Effector memory CD4-positive, alpha-beta T cell (primary cell): ENCODE measurements around the gene ATP1B2.

Experiments
- DNase-seq, 3 donors: peaks; one replicate each; pipeline ENCODE4 v3.0.0-alpha.2; 2020
- H3K27ac ChIP-seq: 2 replicates; pipeline ENCODE4 v1.7.0; 2013; ENCODE audit warnings: mild to moderate bottlenecking, low read length, moderate library complexity; ENCODE audit not compliant: insufficient read depth, poor library complexity, severe bottlenecking
- H3K27me3 ChIP-seq: replicated peaks from 2 replicates; pipeline ENCODE4 v1.7.0; 2013; ENCODE audit warnings: mild to moderate bottlenecking, low read length; ENCODE audit not compliant: insufficient read depth, control insufficient read depth, poor library complexity, severe bottlenecking
- H3K36me3 ChIP-seq: 2 replicates; pipeline ENCODE4 v1.7.0; 2013; ENCODE audit warnings: mild to moderate bottlenecking, low read length, moderate library complexity; ENCODE audit not compliant: control insufficient read depth, insufficient read depth
- H3K4me1 ChIP-seq: 2 replicates; pipeline ENCODE4 v1.7.0; 2013; ENCODE audit warnings: low read length, mild to moderate bottlenecking; ENCODE audit not compliant: control insufficient read depth, insufficient read depth, poor library complexity, severe bottlenecking
- H3K4me3 ChIP-seq: 2 replicates; pipeline ENCODE4 v1.7.0; 2013; ENCODE audit warnings: low read length, low read depth, mild to moderate bottlenecking; ENCODE audit not compliant: insufficient read depth, poor library complexity, severe bottlenecking
- H3K9me3 ChIP-seq: 2 replicates; pipeline ENCODE4 v1.7.0; 2013; ENCODE audit warnings: mild to moderate bottlenecking, low read length, moderate library complexity; ENCODE audit not compliant: control insufficient read depth
- total RNA-seq, 3 donors: gene quantifications; one replicate each; lab custom pipeline; 2026; lab: John Stamatoyannopoulos, UW

Gene ATP1B2
- 0 to 0.87 (median 0.58) reads per million in 3 donors for total RNA-seq

GRCh38 chr17:7650509-7651096 lies at the start of gene ATP1B2:
ATP1B2 (plus strand) TSS chr17:7650926; CDS start chr17:7651519, 593 bp downstream.
- Histone ChIP-seq H3K27me3 (peaks cover 28% of the 10 kb centered on the region), H3K4me1 (peaks cover 19% of the 10 kb centered on the region), H3K36me3 (no peaks in the 10 kb centered on the region), H3K27ac (no peak within 1 kb of the TSS), H3K9me3 (no peaks in the 10 kb centered on the region), H3K4me3 (peak within 1 kb of the TSS; percentile 64)
- peak; percentile 67 to 77 (median 70) for DNase-seq

GRCh38 chr17:7606280-7606679 lies 44.4 kb upstream of the ATP1B2 start:
- H3K27me3 ChIP-seq = no peaks in the 10 kb centered on the region
- no peak for DNase-seq
- H3K4me1 ChIP-seq = no peaks in the 10 kb centered on the region
- H3K27ac ChIP-seq = no peak overlapping the region
- no peak overlapping the region for H3K4me3 ChIP-seq
- H3K9me3 ChIP-seq = no peaks in the 10 kb centered on the region
- peaks cover 43% of the 10 kb centered on the region for H3K36me3 ChIP-seq

GRCh38 chr17:7610641-7611040 lies 40.1 kb upstream of the ATP1B2 start:
- H3K9me3 ChIP-seq = no peaks in the 10 kb centered on the region
- DNase-seq = no peak
- H3K4me3 ChIP-seq = no peak overlapping the region
- H3K27me3 ChIP-seq = no peaks in the 10 kb centered on the region
- H3K36me3 ChIP-seq = peaks cover 15% of the 10 kb centered on the region
- peaks cover 17% of the 10 kb centered on the region for H3K4me1 ChIP-seq
- no peak overlapping the region for H3K27ac ChIP-seq

- H3K4me3 ChIP-seq = no peak overlapping the region
- H3K27me3 ChIP-seq = no peaks in the 10 kb centered on the region
- no peaks in the 10 kb centered on the region for H3K9me3 ChIP-seq
- DNase-seq = no peak
- peaks cover 9% of the 10 kb centered on the region for H3K36me3 ChIP-seq
- H3K27ac ChIP-seq = no peak overlapping the region
- H3K4me1 ChIP-seq = peaks cover 17% of the 10 kb centered on the region
Measured at GRCh38 chr17:7611635-7612293, 39.0 kb upstream of the ATP1B2 start.

- no peak for DNase-seq
- no peaks in the 10 kb centered on the region for H3K9me3 ChIP-seq
- no peak overlapping the region for H3K4me3 ChIP-seq
- H3K27ac ChIP-seq = no peak overlapping the region
- H3K36me3 ChIP-seq = peaks cover 9% of the 10 kb centered on the region
- peaks cover 17% of the 10 kb centered on the region for H3K4me1 ChIP-seq
- no peaks in the 10 kb centered on the region for H3K27me3 ChIP-seq
Measured at GRCh38 chr17:7612294-7612640, 38.5 kb upstream of the ATP1B2 start.

GRCh38 chr17:7613769-7614424 lies 36.8 kb upstream of the ATP1B2 start:
- peaks cover 17% of the 10 kb centered on the region for H3K4me1 ChIP-seq
- no peaks in the 10 kb centered on the region for H3K27me3 ChIP-seq
- peaks cover 4% of the 10 kb centered on the region for H3K36me3 ChIP-seq
- peak overlapping the region; percentile 75 for H3K27ac ChIP-seq
- H3K4me3 ChIP-seq = peak overlapping the region; percentile 71
- no peaks in the 10 kb centered on the region for H3K9me3 ChIP-seq
- no peak for DNase-seq

GRCh38 chr17:7614425-7615264 lies 36.1 kb upstream of the ATP1B2 start, which contains the start of gene FXR2:
FXR2 (minus strand) TSS chr17:7614897; CDS start chr17:7614532, 365 bp downstream.
- no peaks in the 10 kb centered on the region for H3K27me3 ChIP-seq
- H3K36me3 ChIP-seq = peaks cover 4% of the 10 kb centered on the region
- H3K4me3 ChIP-seq = peak within 1 kb of the TSS; percentile 71
- peak within 1 kb of the TSS; percentile 75 for H3K27ac ChIP-seq
- DNase-seq = peak; percentile 97 to 99 (median 98)
- no peaks in the 10 kb centered on the region for H3K9me3 ChIP-seq
- peaks cover 17% of the 10 kb centered on the region for H3K4me1 ChIP-seq

GRCh38 chr17:7615265-7615747 lies 35.4 kb upstream of the ATP1B2 start:
- no peak for DNase-seq

GRCh38 chr17:7618608-7619007 lies 32.1 kb upstream of the ATP1B2 start:
- Histone ChIP-seq H3K27me3 (no peaks in the 10 kb centered on the region), H3K27ac (no peak overlapping the region), H3K9me3 (no peaks in the 10 kb centered on the region), H3K36me3 (no peaks in the 10 kb centered on the region), H3K4me3 (no peak overlapping the region), H3K4me1 (peaks cover 7% of the 10 kb centered on the region)
- no peak for DNase-seq

More at GRCh38 chr17:7615265-7615747, 35.4 kb upstream of the ATP1B2 start:
- Histone ChIP-seq H3K4me1 (peaks cover 17% of the 10 kb centered on the region), H3K36me3 (peaks cover 4% of the 10 kb centered on the region), H3K27me3 (no peaks in the 10 kb centered on the region), H3K4me3 (peak overlapping the region; percentile 70), H3K9me3 (no peaks in the 10 kb centered on the region), H3K27ac (peak overlapping the region; percentile 69)
